Caco-2 (cell line): ENCODE measurements around the gene SHISAL2A. TPM values are rescaled to one million over a fixed set of nuclear protein-coding genes. Genes with fewer than 3 reads are reported as not detected.
"Not testable (repeated sequence)": the region's sequence is repeated elsewhere in the genome, so short reads cannot be mapped to it uniquely, and the experiment has no call there.

Experiments
- BruUV-seq: library from RNA; stranded (reverse); fragments of 400-500 nt; replicated peaks from 2 replicates; lab custom pipeline; 2021; lab: Mats Ljungman, UMichigan
- CTCF ChIA-PET: fragments of 300-600 bp; sonication (Branson Sonifier 250); formaldehyde crosslinking; loops from one replicate; lab custom pipeline; 2022; ENCODE audit warnings: antibody characterized with exemption; lab: Charles Lee
- POLR2A ChIA-PET: fragments of 300-600 bp; sonication (Branson Sonifier 250); formaldehyde crosslinking; loops from one replicate; lab custom pipeline; 2022; ENCODE audit warnings: antibody characterized with exemption; lab: Charles Lee
- DNase-seq, 2 experiments: peaks; one replicate each; pipeline versions ENCODE4 v3.0.0 to v3.0.0-alpha.2; 2020 to 2022
- H3K27me3 ChIP-seq: replicated peaks from 2 replicates; pipeline ENCODE4 v1.6.0; 2011; ENCODE audit warnings: low read length; ENCODE audit not compliant: control insufficient read depth, insufficient read depth
- H3K36me3 ChIP-seq: 2 replicates; pipeline ENCODE4 v1.5.1; 2011; ENCODE audit warnings: low read length; ENCODE audit not compliant: control insufficient read depth, insufficient read depth
- H3K4me1 ChIP-seq: fragments of 250-450 bp; sonication (Bioruptor Pico); 2 replicates; pipeline ENCODE4 v1.5.1; 2020; ENCODE audit warnings: mild to moderate bottlenecking
- H3K4me3 ChIP-seq: 2 replicates; pipeline ENCODE4 v1.5.1; 2011; ENCODE audit warnings: low read depth, mild to moderate bottlenecking, control low read depth, low read length
- H3K9me3 ChIP-seq: fragments of 250-450 bp; sonication (Bioruptor Pico); 2 replicates; pipeline ENCODE4 v1.5.1; 2020; ENCODE audit warnings: mild to moderate bottlenecking, moderate library complexity
- H3K27ac Mint-ChIP-seq: one replicate; pipeline ENCODE4 v1.8.0; 2022; ENCODE audit warnings: mixed read lengths; ENCODE audit not compliant: unreplicated experiment
- H3K27me3 Mint-ChIP-seq: one replicate; pipeline ENCODE4 v1.8.0; 2022; ENCODE audit warnings: mixed read lengths; ENCODE audit not compliant: insufficient read depth, unreplicated experiment
- H3K36me3 Mint-ChIP-seq: one replicate; pipeline ENCODE4 v1.8.0; 2022; ENCODE audit warnings: mild to moderate bottlenecking, mixed read lengths; ENCODE audit not compliant: insufficient read depth, unreplicated experiment
- H3K4me1 Mint-ChIP-seq: one replicate; pipeline ENCODE4 v1.8.0; 2022; ENCODE audit warnings: low read depth, mixed read lengths; ENCODE audit not compliant: unreplicated experiment
- H3K4me3 Mint-ChIP-seq: one replicate; pipeline ENCODE4 v1.8.0; 2022; ENCODE audit warnings: mild to moderate bottlenecking, moderate library complexity, mixed read lengths; ENCODE audit not compliant: unreplicated experiment
- H3K9me3 Mint-ChIP-seq: one replicate; pipeline ENCODE4 v1.8.0; 2022; ENCODE audit warnings: mixed read lengths; ENCODE audit not compliant: unreplicated experiment
- CTCF ChIP-seq, 2 experiments: fragments of 200-600 bp in 1 of 2; IDR thresholded peaks; 1 replicate in 1 of 2; 2 replicates in 1 of 2; pipeline versions ENCODE4 v1.5.1 to v1.8.0; 2011 to 2022; ENCODE audit warnings: antibody characterized with exemption in 1 of 2, control low read depth in 1 of 2, inconsistent platforms in 1 of 2, low read depth in 1 of 2, low read length in 1 of 2, mild to moderate bottlenecking in 1 of 2, moderate library complexity in 1 of 2; ENCODE audit not compliant: insufficient read depth in 1 of 2, severe bottlenecking in 1 of 2, unreplicated experiment in 1 of 2
- intact Hi-C: fragments of 100-400 bp; cut with micrococcal nuclease; formaldehyde crosslinking; loops from one replicate; pipeline ENCODE4 v1.10.0; 2022; ENCODE audit not compliant: unreplicated experiment
- total RNA-seq: library from RNA; stranded (reverse); gene quantifications from 2 replicates; pipeline ENCODE4 v1.2.3, GENCODE V29; 2022

The SHISAL2A gene
- total RNA-seq, 1 experiment from 2014 or later: 3.7 TPM

GRCh38 chr1:52686830-52687229, 53.9 kb downstream of the SHISAL2A start:
- ChIA-PET CTCF (interaction anchor here (0.5 to 1.5 kb wide), 7 partner anchors 9 to 283 kb away, joined by 3 to 6 read pairs (median 4); partner anchors contain the start of genes ECHDC2, ORC1 and PRPF38A), POLR2A (interaction anchor here (0.6 kb wide), 1 partner anchor 46 kb away, joined by 3 read pairs; no protein-coding TSS in a partner anchor)
- intact Hi-C loops: loop anchor here (5.0 kb wide), 1 partner anchor 285 kb away; the partner anchor contains the start of genes ORC1 and PRPF38A

GRCh38 chr1:52691821-52692220, 58.9 kb downstream of the SHISAL2A start:
- H3K36me3 ChIP-seq: peaks cover 2% of the 10 kb centered on the region
- Mint-ChIP-seq H3K27ac (no peak overlapping the region), H3K27me3 (no peaks in the 10 kb centered on the region), H3K36me3 (peaks cover 71% of the 10 kb centered on the region), H3K9me3 (no peaks in the 10 kb centered on the region), H3K4me3 (no peak overlapping the region), H3K4me1 (no peaks in the 10 kb centered on the region)
- no peak for TF ChIP-seq CTCF (IDR thresholded peaks at IDR 0.05; ENCODE audit: insufficient read depth in 1 of 2, low read depth in 1 of 2, low read length in 1 of 2, severe bottlenecking in 1 of 2, unreplicated experiment in 1 of 2)
- no peaks in the 10 kb centered on the region for H3K27me3 ChIP-seq
- no peaks in the 10 kb centered on the region for H3K4me1 ChIP-seq
- no peak overlapping the region for H3K4me3 ChIP-seq
- ChIA-PET POLR2A (no interaction called here), CTCF (interaction anchor here (0.6 kb wide), 1 partner anchor 498 kb away, joined by 5 read pairs; no protein-coding TSS in a partner anchor)
- BruUV-seq: no TSS peak
- no peak for DNase-seq
- intact Hi-C loops: no loop called here
- H3K9me3 ChIP-seq: no peaks in the 10 kb centered on the region

More at GRCh38 chr1:52686830-52687229, 53.9 kb downstream of the SHISAL2A start:
- Mint-ChIP-seq H3K9me3 (no peaks in the 10 kb centered on the region), H3K27ac (no peak overlapping the region), H3K36me3 (peaks cover 53% of the 10 kb centered on the region), H3K4me1 (no peaks in the 10 kb centered on the region), H3K4me3 (no peak overlapping the region), H3K27me3 (no peaks in the 10 kb centered on the region)
- H3K4me1 ChIP-seq: no peaks in the 10 kb centered on the region
- BruUV-seq: no TSS peak
- DNase-seq: no peak
- H3K27me3 ChIP-seq: no peaks in the 10 kb centered on the region
- no peak overlapping the region for H3K4me3 ChIP-seq
- TF ChIP-seq CTCF (IDR thresholded peaks at IDR 0.05; ENCODE audit: insufficient read depth in 1 of 2, low read depth in 1 of 2, low read length in 1 of 2, severe bottlenecking in 1 of 2, unreplicated experiment in 1 of 2): no peak
- no peaks in the 10 kb centered on the region; the same call in 1 of the 2 replicates for H3K36me3 ChIP-seq
- H3K9me3 ChIP-seq: no peaks in the 10 kb centered on the region

- no peaks in the 10 kb centered on the region for H3K9me3 ChIP-seq
- POLR2A ChIA-PET: no interaction called here
- CTCF ChIA-PET: no interaction called here
- no peaks in the 10 kb centered on the region for H3K4me1 ChIP-seq
- Mint-ChIP-seq H3K36me3 (peaks cover 70% of the 10 kb centered on the region), H3K9me3 (no peaks in the 10 kb centered on the region), H3K4me3 (no peak overlapping the region), H3K27ac (no peak overlapping the region), H3K4me1 (peaks cover 7% of the 10 kb centered on the region), H3K27me3 (no peaks in the 10 kb centered on the region)
- TF ChIP-seq CTCF (IDR thresholded peaks at IDR 0.05; ENCODE audit: insufficient read depth in 1 of 2, low read depth in 1 of 2, low read length in 1 of 2, severe bottlenecking in 1 of 2, unreplicated experiment in 1 of 2): no peak
- no peak for DNase-seq
- BruUV-seq: no TSS peak
- intact Hi-C loops: no loop called here
- H3K36me3 ChIP-seq: peaks cover 2% of the 10 kb centered on the region
- H3K27me3 ChIP-seq: no peaks in the 10 kb centered on the region
- H3K4me3 ChIP-seq: no peak overlapping the region
These were observed 59.7 kb downstream of the SHISAL2A start for GRCh38 chr1:52692697-52693096.

- H3K4me1 ChIP-seq, POLR2A ChIA-PET, H3K27me3 Mint-ChIP-seq, CTCF ChIA-PET, H3K27me3 ChIP-seq, BruUV-seq, H3K4me1 Mint-ChIP-seq, H3K9me3 ChIP-seq, intact Hi-C loops, H3K9me3 Mint-ChIP-seq, H3K4me3 ChIP-seq, H3K36me3 ChIP-seq, H3K4me3 Mint-ChIP-seq, DNase-seq, H3K27ac Mint-ChIP-seq: not testable (repeated sequence)
- H3K36me3 Mint-ChIP-seq: peaks cover 73% of the 10 kb centered on the region
These were observed 60.4 kb downstream of the SHISAL2A start for GRCh38 chr1:52693351-52693750.
